AG04449 (cell line): Measurements from ENCODE around the gene PKHD1.

Experiments
- CTCF ChIA-PET: fragments of 350-600 bp; formaldehyde crosslinking; extraction: SDS; loops from one replicate; lab custom pipeline; 2021; ENCODE audit warnings: antibody characterized with exemption; lab: Yijun Ruan, JAX
- POLR2A ChIA-PET: fragments of 400-600, 350-600 bp; formaldehyde crosslinking; extraction: SDS; loops from one replicate; lab custom pipeline; 2020; ENCODE audit warnings: antibody characterized with exemption, inconsistent platforms; lab: Yijun Ruan, JAX
- DNase-seq: peaks from one replicate; pipeline ENCODE4 v3.0.0-alpha.2; 2010; ENCODE audit warnings: low read depth, low spot score
- H3K4me3 ChIP-seq: 2 replicates; pipeline ENCODE4 v1.5.1; 2011; ENCODE audit warnings: low read depth, mild to moderate bottlenecking, control low read depth, low read length
- TF ChIP-seq, protein P1 (sequence below): IDR thresholded peaks from one replicate; pipeline ENCODE4 v1.5.1; 2011; ENCODE audit warnings: mild to moderate bottlenecking, moderate library complexity, low read length, control low read depth, inconsistent platforms; ENCODE audit not compliant: insufficient read depth; ENCODE audit errors: missing control alignments

PKHD1 gene

DNA sequence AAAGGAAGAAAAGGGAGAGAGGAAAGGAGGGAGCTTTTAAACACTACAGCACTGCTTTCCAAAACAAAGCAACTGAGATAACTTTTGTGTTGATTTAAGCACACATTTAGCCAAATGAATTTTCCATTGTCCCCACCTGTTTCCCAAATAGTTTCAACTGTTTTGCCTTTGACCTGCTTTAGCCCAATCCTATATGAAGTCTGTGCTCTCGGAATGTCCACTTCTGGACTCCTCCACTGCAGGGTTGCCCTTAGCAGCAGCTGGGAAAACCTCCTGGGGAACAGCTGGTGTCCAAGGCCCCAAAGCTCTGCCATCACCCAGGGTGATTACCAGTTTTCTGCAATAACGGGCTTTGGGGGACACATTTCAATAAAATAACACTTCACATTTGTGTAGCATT, 44.9 kb upstream of the PKHD1 start:
- ChIA-PET CTCF (no interaction called here), POLR2A (no interaction called here)
- TF ChIP-seq, protein P1, sequence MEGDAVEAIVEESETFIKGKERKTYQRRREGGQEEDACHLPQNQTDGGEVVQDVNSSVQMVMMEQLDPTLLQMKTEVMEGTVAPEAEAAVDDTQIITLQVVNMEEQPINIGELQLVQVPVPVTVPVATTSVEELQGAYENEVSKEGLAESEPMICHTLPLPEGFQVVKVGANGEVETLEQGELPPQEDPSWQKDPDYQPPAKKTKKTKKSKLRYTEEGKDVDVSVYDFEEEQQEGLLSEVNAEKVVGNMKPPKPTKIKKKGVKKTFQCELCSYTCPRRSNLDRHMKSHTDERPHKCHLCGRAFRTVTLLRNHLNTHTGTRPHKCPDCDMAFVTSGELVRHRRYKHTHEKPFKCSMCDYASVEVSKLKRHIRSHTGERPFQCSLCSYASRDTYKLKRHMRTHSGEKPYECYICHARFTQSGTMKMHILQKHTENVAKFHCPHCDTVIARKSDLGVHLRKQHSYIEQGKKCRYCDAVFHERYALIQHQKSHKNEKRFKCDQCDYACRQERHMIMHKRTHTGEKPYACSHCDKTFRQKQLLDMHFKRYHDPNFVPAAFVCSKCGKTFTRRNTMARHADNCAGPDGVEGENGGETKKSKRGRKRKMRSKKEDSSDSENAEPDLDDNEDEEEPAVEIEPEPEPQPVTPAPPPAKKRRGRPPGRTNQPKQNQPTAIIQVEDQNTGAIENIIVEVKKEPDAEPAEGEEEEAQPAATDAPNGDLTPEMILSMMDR = no peak
- no peak overlapping the region for H3K4me3 ChIP-seq
- DNase-seq = no peak

DNA sequence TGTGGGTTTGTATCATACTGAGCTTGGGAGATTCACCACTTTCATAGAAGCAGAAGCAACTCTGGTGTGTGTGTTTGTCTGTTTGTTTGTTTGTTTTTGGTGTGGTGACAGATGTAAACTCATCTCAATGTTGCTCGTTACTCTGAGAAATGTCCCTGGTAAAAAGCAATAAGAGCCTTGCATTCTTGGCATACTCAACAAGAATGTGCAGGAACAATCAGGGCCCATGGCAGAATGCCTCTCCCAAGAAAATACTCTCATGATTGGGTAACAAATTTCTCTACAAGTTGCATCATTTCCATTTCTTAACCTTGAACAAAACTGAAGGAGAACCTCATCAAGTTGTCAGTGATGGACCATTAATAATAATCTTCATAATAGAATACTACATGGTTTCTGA, 43.0 kb upstream of the PKHD1 start:
- H3K4me3 ChIP-seq = no peak overlapping the region
- CTCF ChIA-PET = interaction anchor here (1.0 kb wide), 1 partner anchor 81 kb away, joined by 3 read pairs; no protein-coding TSS in a partner anchor
- TF ChIP-seq, protein P1 = no peak
- POLR2A ChIA-PET = no interaction called here
- DNase-seq = no peak

DNA sequence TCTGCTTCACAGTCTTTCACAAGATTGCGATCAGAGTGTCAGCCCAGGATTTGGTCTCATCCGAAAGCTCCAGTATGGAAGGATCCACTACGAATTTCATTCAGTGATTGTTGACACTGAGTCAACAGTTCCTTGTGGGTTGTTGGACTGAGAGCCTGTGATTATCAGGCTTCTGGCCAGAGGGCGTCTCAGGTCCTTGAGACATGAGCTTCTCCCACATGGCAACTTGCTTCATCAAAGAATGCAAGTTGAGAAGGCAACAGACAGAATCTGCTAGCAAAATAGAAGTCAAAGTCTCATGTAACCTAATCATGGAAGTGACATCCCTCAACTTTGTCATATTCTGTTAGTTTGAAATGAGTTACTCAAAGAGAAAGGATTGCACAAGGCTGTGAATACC, 40.5 kb upstream of the PKHD1 start:
- ChIA-PET CTCF (no interaction called here), POLR2A (no interaction called here)
- DNase-seq = no peak
- no peak overlapping the region for H3K4me3 ChIP-seq
- TF ChIP-seq, protein P1 = no peak

DNA sequence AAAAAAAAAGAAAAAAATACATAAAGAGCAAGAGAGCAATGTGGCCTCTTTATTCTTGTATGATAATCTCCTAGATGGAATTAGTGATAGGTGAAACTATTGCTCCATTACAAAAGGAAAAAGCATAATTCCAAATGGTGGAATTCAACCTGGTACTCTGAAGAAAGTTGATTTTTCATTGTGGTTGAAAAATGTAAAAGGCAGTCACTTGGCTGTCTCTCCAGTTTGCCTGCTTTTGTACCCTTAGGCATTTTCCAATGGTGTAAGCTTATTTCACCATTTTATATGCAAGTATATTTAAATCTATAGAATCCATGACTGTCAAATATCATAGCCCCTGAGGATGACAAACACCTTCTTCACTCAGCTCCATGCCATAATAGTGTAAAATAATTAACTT, 38.8 kb upstream of the PKHD1 start:
- POLR2A ChIA-PET = no interaction called here
- CTCF ChIA-PET = interaction anchor here (0.6 kb wide), 1 partner anchor 93 kb away, joined by 3 read pairs; no protein-coding TSS in a partner anchor
- no peak overlapping the region for H3K4me3 ChIP-seq
- TF ChIP-seq, protein P1 = no peak
- no peak for DNase-seq

DNA sequence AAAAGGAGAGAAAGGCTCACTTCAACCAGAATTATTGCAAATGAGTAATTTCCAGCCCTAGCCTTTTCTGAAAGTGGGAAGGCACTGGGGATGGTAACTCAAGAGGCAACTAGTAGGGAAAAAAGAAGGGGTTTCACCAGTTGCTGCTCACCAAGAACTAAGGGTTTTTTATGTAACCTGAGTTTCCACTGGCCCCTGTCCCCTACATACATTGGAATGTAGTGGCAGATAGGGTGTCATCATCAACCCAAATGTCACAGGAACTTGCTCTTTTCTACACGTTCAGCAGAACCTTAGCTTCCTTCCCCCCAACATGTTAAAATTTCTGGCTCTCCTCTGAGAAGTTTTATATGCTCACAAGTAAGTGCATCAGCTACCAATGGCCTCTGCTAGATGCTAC, 38.2 kb upstream of the PKHD1 start:
- TF ChIP-seq, protein P1 = no peak
- CTCF ChIA-PET = no interaction called here
- no peak overlapping the region for H3K4me3 ChIP-seq
- DNase-seq = no peak
- POLR2A ChIA-PET = no interaction called here

DNA sequence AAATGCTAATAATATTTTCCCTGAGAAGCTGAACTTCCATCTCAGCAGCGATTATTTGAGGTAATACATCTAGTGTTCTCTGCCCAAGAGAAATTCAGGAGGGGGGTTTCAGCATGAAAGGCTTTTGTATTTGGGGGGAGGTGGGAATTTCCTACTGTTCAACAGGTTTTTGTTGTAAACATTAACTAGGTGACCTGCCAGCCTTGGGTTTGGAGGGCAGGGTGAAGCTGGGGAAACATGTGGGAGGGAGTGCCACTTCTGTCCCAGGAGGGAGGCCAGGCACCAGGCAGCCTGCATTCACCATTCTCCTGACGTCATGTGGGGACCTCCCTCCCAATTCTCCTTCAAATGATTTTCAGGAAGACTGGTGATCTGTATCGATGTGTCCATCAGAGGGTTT, 37.7 kb upstream of the PKHD1 start:
- ChIA-PET POLR2A (no interaction called here), CTCF (no interaction called here)
- no peak for DNase-seq
- no peak overlapping the region for H3K4me3 ChIP-seq
- TF ChIP-seq, protein P1 = no peak
